IPS-NIHi7 (cell line): ENCODE results near the gene KBTBD12.

Source experiments
- DNase-seq: peaks from one replicate; pipeline ENCODE4 v3.0.0; 2012; ENCODE audit warnings: mixed read lengths; ENCODE audit errors: extremely low spot score

Gene KBTBD12

DNA sequence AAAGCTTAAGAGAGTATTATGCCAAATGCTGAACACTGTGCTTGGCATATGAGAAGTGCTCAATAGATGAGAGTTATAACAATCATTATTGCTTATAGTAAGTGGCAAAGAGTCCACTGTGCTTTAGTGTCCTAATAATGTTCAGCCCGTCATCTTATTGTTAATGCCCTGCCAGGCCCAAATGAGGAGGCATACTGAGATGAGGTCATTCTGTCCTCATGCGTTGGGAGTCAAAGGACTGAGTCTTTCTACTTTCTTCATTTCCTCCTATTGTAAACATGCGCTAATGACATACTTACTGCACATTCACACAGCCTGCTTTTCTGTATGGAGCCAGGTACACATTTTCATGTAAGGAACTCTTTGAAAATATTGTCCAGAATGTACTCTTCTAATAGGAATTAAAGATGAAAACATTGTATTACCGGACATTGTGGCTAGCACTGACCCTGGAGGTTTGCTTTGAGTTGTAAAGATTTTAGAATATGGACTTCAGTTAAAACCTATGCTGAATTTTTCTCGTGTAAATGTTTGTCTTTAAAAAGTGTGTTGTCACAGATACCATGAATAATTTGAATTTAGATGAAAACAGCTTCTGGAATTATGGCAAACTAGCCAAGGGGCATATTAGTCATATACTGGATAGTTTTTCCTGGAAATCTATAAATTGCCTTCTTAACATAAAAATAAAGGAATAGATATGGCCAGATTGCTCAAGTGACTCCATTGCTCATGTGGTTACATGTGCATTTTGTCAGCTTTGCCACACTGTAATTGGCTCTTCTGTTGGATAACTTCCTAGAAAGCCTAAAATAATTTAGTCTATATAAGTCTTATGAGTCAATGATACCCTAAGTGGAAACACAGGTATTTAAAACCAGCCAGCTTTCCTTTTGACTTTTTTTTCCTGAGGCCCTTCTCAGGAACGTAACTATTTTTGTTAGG lies 38.3 kb downstream of the KBTBD12 start:
- DNase-seq = no peak

DNA sequence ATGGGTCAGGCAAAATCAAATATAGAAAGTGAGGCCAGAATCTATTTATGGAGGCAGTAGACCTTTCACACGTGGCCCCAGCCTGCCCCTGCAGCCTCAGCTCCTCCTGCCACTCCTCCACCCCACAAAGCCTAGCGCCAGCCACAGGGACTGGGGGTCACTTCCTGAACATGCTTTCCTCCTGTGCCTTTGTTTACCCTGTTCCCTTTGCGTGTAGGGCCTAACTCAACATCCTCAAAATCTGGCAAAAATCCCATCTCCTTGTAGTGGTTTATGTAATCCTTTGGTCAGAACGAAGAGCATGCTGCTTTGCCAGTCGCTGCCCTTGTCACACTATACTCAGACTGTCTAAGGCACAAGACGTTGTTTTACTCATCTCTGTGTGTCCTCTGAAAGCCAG lies 39.6 kb downstream of the KBTBD12 start:
- no peak for DNase-seq

DNA sequence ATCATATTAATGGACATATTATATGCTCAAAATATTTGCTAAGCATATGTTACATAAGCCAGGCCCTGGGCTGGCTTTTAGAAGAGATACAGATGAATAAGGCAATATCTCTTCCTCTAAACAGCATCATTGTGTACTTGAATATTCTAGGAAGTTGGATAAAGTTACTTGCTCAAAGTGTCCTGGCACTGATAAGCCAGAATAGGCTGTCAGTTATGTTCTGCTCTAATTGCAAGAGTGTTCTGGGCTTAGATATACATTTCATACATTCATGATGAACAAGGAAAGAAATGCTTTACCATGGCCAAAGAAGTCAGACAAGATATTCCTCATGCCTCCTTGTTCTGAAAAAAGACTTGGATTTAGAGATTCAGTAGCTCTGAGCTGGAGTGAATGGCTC lies 40.7 kb downstream of the KBTBD12 start:
- DNase-seq = no peak

DNA sequence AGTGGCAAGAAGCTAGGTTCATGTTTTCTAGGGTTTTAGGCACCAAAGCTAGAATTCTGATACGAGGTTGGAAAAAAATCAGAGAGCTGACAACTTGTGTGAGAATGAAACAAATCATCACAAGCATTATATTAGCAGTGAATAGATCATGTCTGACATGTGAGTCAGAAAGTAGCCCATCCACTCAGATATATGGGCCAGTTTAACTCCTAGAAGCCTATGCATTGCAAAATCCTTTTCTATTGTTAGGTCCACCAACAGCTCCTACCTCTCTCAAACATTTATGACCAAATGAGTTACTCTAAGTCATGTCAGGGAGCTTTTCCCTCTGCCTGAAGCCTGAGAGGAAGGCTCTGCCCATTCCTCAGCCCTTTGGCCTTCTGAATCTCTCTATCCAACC lies 44.0 kb downstream of the KBTBD12 start:
- no peak for DNase-seq

DNA sequence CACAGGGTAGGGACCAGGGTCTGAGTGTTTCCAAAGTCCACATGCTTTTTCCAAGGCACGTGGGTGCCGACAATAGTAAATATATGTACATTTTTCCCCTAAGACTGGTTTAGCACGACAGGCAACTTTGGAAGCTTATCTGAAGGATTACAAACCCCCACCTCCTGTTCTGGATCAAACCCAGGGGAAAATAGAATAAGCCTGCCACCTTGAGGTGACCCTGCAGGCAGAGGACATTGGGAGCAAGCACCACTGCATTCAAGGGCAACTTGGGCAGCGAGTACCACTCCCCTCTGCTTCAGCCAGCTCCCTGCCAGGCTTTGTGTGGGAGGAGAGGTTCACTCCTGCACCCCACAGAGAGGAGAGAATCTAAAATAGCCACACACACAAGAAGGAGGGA lies 44.8 kb downstream of the KBTBD12 start:
- peak; percentile 77 for DNase-seq

DNA sequence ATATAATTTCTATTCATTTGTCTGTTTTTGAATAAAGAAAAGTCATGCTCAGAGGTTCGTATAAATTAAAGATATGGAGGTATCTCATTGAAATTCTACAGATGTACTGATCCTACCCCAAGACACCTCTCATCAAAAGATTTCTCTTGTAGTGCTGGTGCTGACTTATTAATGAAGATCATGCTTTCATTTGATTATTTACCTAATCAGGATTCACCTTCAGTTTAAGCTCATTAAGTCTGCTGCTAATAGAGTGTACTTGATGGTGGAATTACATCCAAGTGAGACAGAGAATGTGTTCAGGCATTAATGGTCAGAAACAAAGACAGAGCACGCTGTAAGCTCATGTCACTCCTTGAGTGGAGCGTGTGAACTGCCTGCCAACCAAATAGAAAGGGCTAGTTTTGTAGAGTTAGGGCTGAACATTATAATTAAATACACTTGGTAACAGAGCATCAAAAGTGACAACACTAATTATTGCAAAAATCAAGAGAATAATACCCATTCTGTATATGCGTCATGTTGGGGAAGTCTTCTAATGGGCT lies 45.5 kb downstream of the KBTBD12 start:
- DNase-seq = no peak

DNA sequence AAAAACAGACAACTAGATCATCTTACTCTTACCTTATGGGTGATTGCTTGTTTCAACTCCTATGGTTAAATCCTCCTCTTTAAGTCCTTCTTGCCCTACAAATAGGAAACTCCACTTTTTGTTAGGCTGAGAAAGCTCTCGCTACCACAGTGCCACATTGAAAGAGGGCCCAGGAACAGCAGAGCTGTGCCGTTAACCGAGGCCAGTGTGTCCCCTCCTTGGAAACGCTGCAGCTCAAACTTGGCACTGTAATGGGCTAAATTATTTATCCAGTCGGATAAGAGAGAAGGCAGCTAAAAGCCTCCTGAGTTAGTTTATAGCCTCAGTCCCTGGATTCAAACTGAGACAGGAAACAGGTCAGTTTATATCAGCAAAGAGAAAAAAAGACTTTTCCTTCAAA lies 46.1 kb downstream of the KBTBD12 start:
- no peak for DNase-seq

DNA sequence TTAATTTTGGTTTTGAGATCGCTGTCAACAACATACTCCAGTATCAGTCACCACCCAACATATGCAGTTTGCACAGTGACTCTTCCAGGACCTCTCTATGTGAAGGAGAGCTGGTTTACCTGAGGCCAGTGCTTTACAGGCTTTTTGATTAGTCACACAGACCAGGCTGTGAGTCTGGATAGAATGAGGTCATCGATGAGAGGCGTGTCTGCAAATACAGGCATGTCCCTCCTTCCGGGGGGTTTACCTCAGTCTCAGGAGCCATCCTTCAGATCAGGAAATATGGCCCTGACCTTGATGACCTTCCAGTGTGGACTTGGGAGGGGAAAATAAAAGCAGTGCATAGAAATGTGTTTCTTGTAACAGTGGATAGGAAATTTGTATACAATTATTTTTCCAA lies 46.9 kb downstream of the KBTBD12 start:
- peak; percentile 49 for DNase-seq

DNA sequence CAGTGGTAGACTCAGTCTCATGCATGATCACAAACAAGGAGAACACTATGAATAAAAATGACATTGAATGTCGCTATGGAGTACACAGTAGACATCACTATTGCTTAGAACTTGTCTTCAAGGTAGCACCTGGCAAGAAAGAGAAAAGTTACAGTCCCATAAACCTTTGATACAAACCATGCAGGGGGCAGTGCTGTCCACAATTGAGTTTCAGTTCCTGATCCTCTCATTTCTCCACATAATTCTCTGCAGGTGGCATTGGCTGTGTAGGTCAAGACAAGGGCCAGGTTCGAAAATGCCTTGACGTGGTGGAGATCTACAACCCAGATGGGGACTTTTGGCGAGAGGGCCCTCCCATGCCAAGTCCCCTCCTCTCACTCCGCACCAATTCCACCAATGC lies 47.9 kb downstream of the KBTBD12 start:
- DNase-seq = no peak

DNA sequence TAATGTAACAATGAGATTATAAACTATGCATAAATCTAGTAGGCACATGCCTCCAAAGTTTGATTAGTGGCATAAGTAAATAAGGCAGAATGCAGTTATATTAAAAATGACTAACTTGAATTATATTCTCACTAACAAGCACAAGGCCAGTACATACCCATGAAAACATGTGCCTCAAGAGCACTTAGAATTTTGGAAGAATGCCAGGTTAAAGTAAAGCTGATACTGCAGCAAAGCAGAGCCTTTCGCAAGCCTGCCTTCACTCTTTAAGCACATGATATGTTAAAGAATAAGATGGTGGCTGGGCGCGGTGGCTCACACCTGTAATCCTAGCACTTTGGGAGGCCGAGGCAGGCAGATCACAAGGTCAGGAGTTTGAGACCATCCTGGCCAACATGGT lies 49.0 kb downstream of the KBTBD12 start:
- DNase-seq = no peak

DNA sequence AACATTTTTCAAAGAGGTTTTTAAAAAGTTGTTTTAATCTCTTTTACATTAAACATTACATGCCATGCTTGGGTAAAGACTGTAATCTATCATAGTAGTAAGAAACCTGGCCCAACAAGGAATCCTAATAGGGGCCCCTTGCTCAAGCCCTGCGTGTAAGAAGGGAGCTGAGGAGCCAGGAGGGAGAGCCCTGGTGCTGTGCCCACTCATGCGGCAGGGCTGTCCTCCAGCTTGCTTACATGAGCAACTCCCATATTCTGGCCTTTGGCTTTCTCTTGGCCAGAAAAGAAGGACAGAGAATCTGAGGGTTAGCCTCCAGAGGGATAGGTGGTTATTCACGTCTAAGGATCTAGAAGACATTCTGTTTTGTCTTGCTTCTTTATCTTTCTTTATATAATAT lies 49.8 kb downstream of the KBTBD12 start:
- DNase-seq = no peak

DNA sequence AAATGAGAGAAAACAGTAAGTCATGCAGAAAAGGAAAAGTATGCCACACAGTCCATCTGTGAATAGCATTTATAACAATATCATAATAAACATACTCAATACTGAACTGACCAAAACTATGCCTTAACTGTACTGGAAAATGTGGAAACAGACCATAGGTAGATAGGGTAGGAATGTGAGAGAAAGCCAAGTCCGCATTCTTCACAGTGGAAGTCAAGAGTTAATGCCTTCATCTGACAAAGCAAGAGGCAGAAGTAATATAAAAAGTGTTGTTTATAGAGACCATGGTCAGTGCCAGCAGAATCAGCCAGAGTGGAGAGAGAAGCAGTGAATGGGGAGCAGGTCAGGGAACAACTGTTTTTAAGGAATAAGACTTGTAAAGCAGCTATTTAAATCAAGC lies 52.3 kb downstream of the KBTBD12 start:
- DNase-seq = no peak

DNA sequence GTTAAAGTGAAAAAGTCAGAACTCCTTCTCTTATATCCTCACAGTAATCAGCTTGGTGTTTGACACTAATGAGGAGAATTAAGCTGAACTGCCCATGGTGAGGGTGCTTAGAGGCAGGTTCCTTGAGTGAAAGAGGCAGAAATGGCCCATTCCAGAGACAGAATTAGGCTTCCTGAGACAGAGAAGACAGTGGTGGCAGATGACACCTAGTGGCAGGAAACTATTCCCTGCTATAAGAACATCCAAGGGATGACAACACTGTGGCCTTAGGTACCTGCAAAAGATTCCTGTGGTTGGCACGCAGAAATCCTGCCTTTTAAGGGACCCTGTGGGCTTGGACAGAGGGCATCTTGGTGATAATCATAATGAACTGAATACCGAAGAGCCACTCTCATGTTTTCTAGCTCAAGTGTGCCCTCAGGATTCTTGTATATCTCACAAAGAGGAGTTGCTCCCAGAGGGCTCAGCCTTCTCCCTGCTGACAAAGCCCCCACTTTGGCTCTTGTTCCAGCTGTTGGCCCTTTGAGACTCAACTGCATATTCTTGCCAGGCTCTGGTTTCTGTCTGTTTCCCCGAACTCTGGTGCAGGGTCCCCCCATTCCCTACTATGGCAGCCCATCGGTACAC lies 56.0 kb downstream of the KBTBD12 start:
- peak; percentile 65 for DNase-seq

DNA sequence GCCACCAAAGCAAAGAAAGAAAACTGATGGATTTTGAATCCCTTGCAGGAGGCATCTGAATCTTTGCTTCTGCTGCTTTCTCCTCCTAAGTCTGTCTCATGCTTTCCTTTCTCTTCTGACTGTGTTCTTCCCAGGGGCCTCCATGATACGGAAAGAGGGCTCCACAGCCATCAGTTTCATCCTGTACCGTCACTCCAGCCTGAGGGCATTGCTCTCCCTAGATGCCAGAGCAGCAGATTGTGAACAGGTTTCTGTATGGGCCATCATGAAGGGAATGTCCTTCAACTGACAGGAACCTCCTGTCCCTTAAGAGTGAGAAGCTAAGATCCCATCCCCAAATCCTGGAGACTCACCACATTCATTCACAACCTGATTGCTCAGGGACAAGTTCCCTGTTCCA lies 59.2 kb downstream of the KBTBD12 start:
- no peak for DNase-seq

DNA sequence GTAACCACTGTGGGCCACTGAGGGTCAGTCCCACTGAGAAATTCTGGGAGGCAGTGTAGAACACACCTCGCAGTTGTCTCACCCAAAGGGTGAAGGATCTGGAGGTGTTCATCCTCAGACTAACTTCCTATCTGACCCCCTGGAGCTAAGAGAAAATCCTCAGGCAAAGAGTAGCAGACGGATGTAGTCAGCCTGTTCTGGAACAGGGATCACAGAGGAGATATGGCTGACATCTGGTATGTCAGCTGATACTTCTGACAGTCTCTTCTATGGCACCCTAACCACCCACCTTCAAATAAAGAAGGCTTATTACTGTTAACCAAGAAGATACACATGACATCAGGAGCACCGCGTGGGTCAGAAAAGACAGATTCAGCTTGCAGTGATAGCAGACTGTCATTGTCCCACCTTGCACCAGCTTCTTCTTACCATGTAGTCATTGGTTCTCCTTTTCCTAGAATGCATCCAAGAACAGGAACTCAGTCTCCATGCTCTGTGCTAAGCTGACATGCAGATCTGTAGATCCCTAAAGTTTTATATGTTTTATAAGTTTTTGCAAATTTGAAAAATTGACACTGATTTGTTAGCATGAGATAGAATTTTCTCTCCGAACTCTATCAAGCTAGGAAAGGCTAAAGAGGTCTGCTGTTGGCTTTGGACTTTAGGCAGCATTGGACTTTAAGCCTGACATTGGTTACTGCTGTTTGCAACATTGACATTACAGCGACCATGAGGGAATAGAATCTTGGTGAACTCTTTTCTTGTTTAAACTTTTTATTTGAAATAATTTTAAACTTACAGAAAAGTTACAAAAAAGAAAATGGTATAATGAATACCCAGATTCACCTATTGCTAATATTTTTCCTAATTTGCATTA lies 60.4 kb downstream of the KBTBD12 start:
- no peak for DNase-seq

DNA sequence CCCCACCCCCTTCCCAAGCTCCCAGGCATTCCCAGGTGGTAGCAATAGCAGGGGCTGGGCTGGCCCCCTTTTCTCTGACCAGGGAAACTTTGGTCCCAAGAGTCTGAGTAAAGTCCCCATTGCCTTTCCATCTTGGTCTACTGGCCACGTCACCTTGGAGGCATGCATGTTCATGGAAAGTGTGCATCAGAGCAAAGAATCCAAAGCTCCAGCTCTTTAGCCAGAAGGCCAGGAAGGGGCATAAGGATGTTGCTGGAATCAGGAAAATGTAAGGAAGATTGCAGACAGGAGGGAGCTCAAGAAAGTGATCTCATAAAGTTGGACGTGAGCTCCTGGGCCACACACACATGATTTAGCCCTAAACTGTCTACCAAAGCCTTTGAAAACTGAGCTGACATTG lies 63.6 kb downstream of the KBTBD12 start:
- no peak for DNase-seq

DNA sequence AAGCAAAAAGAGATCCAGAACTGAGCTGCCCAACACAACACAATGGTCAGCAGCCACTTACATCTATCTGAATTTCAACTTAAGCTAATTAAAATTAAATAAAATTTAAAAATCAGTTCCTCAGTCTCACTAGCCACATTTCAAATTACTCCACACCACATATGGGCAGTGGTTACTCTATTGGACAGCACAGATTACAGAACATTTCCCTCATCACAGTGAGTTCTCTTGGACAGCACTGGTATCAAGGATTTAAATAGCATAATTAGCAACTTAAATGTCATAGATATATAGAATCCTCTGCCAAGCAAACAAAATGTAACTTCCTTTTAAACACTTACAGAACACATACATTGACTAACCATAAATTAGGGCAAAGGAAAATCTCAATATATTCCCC lies 64.4 kb downstream of the KBTBD12 start:
- DNase-seq = no peak

DNA sequence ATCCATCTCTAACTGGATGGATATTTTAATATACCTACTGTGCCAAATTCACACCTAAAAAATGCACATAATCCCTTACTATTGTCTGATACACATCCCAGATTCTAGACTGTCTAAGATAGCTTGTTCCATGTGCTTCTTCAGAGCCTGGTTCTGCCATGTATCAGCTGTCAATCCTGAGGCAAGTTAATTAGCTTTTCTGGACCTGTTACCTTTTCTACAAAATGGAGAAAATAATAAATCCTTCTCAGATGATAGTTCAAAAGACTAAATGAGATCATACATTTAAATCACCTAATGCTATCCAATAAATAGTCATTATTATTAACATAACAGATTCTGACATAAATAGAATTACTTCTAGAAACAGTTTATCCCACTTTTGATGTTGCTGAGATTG lies 66.1 kb downstream of the KBTBD12 start:
- no peak for DNase-seq

DNA sequence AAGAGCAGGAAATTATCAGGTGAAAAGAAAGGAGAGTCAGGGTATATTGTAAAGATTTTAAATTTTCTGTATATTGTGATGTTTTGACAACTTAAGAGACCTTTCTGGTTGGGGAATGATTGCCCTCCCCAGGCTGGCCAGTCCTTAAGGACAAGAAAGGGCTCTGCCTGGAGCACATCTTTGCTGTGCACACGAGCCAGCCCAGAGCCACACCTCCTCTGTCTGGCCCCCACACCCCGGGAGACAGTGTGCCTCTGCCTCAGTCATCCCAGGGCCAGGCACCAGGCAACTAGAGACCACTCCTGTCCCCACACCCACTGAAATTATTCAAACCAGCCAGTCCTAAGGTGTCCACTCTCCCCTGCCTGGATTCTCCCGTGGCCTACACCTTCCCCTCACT lies 67.1 kb downstream of the KBTBD12 start:
- DNase-seq = no peak

DNA sequence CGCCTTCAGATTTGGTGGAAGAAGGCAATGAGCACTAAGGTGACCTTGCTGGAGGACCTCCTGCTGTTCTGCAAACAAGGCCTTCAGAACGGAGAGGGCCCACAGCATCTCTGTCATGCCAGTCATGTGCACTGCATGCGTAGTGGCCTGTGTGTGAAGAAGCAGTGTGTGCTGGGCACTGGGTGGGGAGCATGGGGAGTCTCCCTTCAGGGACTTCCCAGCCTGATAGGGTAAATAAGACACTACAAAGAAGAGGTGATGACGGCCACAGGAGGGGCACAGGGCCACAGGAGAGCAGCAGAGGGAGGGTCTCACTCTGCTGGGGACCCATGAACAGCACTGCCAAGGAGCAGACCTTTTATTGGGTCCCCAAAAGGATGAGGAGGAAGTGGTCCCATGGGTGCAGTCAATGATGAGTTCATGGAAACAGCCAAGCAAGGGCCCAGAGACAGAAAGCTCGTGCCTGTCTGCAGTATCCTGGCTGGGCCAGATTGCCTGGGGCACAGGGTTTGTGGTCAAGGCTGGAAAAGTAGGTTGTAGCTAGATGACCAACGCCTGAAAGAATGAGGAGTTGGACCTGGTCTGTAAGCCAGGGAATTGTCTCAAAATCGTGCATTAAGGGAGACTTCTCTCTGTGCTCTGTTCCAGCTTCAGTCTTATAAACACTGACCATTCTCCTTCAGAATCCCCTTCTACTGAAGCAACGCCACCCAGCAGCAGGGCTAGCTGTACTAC lies 69.4 kb downstream of the KBTBD12 start:
- DNase-seq = no peak

DNA sequence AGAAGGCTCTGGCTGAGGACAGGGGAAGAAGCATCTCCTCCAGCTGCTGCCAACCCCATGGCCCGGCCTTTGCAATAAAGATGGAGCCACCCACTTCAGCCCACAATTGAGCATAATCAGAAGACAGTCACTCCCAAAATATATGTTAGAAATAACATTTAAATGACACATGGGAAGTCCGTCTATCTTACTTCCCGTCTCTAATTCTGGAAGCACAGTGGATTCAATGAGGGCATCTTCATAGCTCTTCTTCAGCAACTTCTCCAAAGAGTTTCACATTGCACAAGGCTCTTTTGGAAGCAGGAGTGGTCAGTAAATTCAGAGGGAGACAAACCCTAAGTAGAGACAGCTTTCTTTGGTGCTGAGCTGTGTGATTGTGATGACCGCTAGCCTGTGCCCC lies 70.2 kb downstream of the KBTBD12 start:
- no peak for DNase-seq
